Aorta (tissue), 5 donors: ENCODE data around the gene LUZP2. TPM values are rescaled to one million over a fixed set of nuclear protein-coding genes. Genes with fewer than 3 reads are reported as not detected.
A peak's percentile ranks its signal among the peaks of the same experiment; 100 is the strongest.
"Not testable (repeated sequence)": the region's sequence is repeated elsewhere in the genome, so short reads cannot be mapped to it uniquely, and the experiment has no call there.

Experiments used
- ATAC-seq: fragments of 200-7000 bp; cut with Tn5 transposase; one replicate; pipeline ENCODE4 v1.9.1; 2022; ENCODE audit warnings: moderate library complexity; ENCODE audit not compliant: low FRiP score
- DNase-seq, 2 donors: peaks; one replicate each; pipeline ENCODE4 v3.0.0-alpha.2; 2020
- H3K27ac ChIP-seq, 2 donors: one replicate each; pipeline ENCODE4 v1.5.1; 2013; ENCODE audit warnings: low read length in 2 of 2, mild to moderate bottlenecking in 2 of 2, moderate library complexity in 2 of 2, control low read depth in 1 of 2, inconsistent platforms in 1 of 2, low read depth in 1 of 2
- H3K27me3 ChIP-seq, 2 donors: one replicate each; pipeline ENCODE4 v1.6.1; 2013; ENCODE audit warnings: control low read depth in 1 of 2, low read length in 1 of 2, mild to moderate bottlenecking in 1 of 2, moderate library complexity in 1 of 2; ENCODE audit not compliant: insufficient read depth in 2 of 2, control insufficient read depth in 1 of 2
- H3K36me3 ChIP-seq, 2 donors: one replicate each; pipeline ENCODE4 v1.6.1; 2013; ENCODE audit warnings: control low read depth in 1 of 2, low read length in 1 of 2, mild to moderate bottlenecking in 1 of 2; ENCODE audit not compliant: insufficient read depth in 2 of 2, control insufficient read depth in 1 of 2
- H3K4me1 ChIP-seq, 2 donors: one replicate each; pipeline ENCODE4 v1.6.1; 2013; ENCODE audit warnings: low read length in 2 of 2, control low read depth in 1 of 2, mild to moderate bottlenecking in 1 of 2, moderate library complexity in 1 of 2; ENCODE audit not compliant: insufficient read depth in 2 of 2, control insufficient read depth in 1 of 2
- H3K4me3 ChIP-seq, 2 donors: one replicate each; pipeline ENCODE4 v1.5.1; 2013; ENCODE audit warnings: low read length in 2 of 2, control low read depth in 1 of 2, mild to moderate bottlenecking in 1 of 2
- H3K9me3 ChIP-seq: one replicate; pipeline ENCODE4 v1.6.1; 2013; ENCODE audit warnings: mild to moderate bottlenecking, low read length; ENCODE audit not compliant: control insufficient read depth
- WGBS, 2 donors: extraction: QIAGEN DNeasy Blood & Tissue Kit; methylation state at CpG; one replicate each; pipeline ENCODE4 v1.1.7; 2013; 5-methylcytosine and 5-hydroxymethylcytosine counted together
- intact Hi-C, 2 donors: fragments of 100-400 bp; cut with DNase I; formaldehyde crosslinking; loops; one replicate each; pipeline versions ENCODE4 v1.14.2 to v1.15.0; 2022
- polyA plus RNA-seq, 2 donors: library from polyadenylated mRNA; stranded (reverse); fragments of 200-250 nt; gene quantifications; one replicate each; pipeline ENCODE4 v1.2.3, GENCODE V29; 2013
- total RNA-seq, 2 donors: library from RNA; stranded (reverse); fragmentation: NEBNext Ultra II Directional; extraction: Animal tissue kit (Norgen Biotek cat#: 25700); gene quantifications; one replicate each; pipeline ENCODE4 v1.2.1, GENCODE V29; 2021
- donor health status: healthy with polysubstance abuse.
- donor health status: Bipolar disorder and iron deficiency.
- donor health status: DM: no; HTN: no; CAD: no.
- donor health status: DM: no; HTN: no; CAD: no.
- donor health status: DM: yes; HTN: yes; CAD: no.

The LUZP2 gene
- total and polyA plus RNA-seq, 4 donors = 0.15 to 0.50 TPM; not detected in 2

GRCh38 chr11:24886880-24887619 lies 390.2 kb downstream of the LUZP2 start:
- H3K4me3 ChIP-seq = no peak overlapping the region
- DNase-seq = no peak
- H3K36me3 ChIP-seq = no peaks in the 10 kb centered on the region
- no peak overlapping the region for H3K27ac ChIP-seq
- WGBS, 2 donors = 47 to 78% methylated on average over 4 of the region's 4 CpGs
- H3K27me3 ChIP-seq = no peaks in the 10 kb centered on the region
- intact Hi-C loops = no loop called here
- ATAC-seq = no peak
- no peaks in the 10 kb centered on the region for H3K4me1 ChIP-seq
- H3K9me3 ChIP-seq = no peaks in the 10 kb centered on the region

- Histone ChIP-seq H3K27me3 (no peaks in the 10 kb centered on the region), H3K27ac (no peak overlapping the region), H3K9me3 (no peaks in the 10 kb centered on the region), H3K36me3 (no peaks in the 10 kb centered on the region), H3K4me1 (no peaks in the 10 kb centered on the region), H3K4me3 (no peak overlapping the region)
- DNase-seq (no peak), ATAC-seq (no peak)
- WGBS, 2 donors = 73 to 74% methylated on average over 1 of the region's 1 CpG
- intact Hi-C loops = no loop called here
Observed at GRCh38 chr11:24890426-24890825, 393.6 kb downstream of the LUZP2 start.

- H3K27ac ChIP-seq, intact Hi-C loops, DNase-seq, H3K9me3 ChIP-seq, H3K27me3 ChIP-seq, H3K36me3 ChIP-seq, ATAC-seq, H3K4me1 ChIP-seq, H3K4me3 ChIP-seq: not testable (repeated sequence)
- 52 to 56% methylated on average over 4 of the region's 4 CpGs for WGBS, 2 donors
Observed at GRCh38 chr11:24891845-24892492, 395.1 kb downstream of the LUZP2 start.

GRCh38 chr11:24896118-24896835 lies 399.4 kb downstream of the LUZP2 start:
- Histone ChIP-seq H3K27me3 (no peaks in the 10 kb centered on the region), H3K4me1 (peaks cover 0 to 2% of the 10 kb centered on the region in 2 donors), H3K9me3 (peaks cover 2% of the 10 kb centered on the region), H3K4me3 (no peak overlapping the region), H3K27ac (no peak overlapping the region), H3K36me3 (no peaks in the 10 kb centered on the region)
- DNase-seq = peak in 1 of 2 donors; percentile 65
- peak; percentile 63 for ATAC-seq
- WGBS, 2 donors = 92 to 97% methylated on average over 28 to 32 of the region's 32 CpGs
- intact Hi-C loops = no loop called here

- intact Hi-C loops = no loop called here
- Histone ChIP-seq H3K9me3 (peaks cover 2% of the 10 kb centered on the region), H3K4me1 (peaks cover 0 to 2% of the 10 kb centered on the region in 2 donors), H3K4me3 (no peak overlapping the region), H3K27ac (no peak overlapping the region), H3K36me3 (no peaks in the 10 kb centered on the region), H3K27me3 (no peaks in the 10 kb centered on the region)
- WGBS, 2 donors = 26 to 43% methylated on average over 3 of the region's 3 CpGs
- ATAC-seq (no peak), DNase-seq (no peak)
Observed at GRCh38 chr11:24900514-24900913, 403.7 kb downstream of the LUZP2 start.

- no peak overlapping the region for H3K27ac ChIP-seq
- DNase-seq = no peak
- intact Hi-C loops = no loop called here
- ATAC-seq = no peak
- H3K36me3 ChIP-seq = no peaks in the 10 kb centered on the region
- peaks cover 2% of the 10 kb centered on the region for H3K9me3 ChIP-seq
- H3K4me1 ChIP-seq = peaks cover 0 to 2% of the 10 kb centered on the region in 2 donors
- WGBS, 2 donors = 43 to 70% methylated on average over 1 of the region's 1 CpG
- no peaks in the 10 kb centered on the region for H3K27me3 ChIP-seq
- H3K4me3 ChIP-seq = no peak overlapping the region
Observed at GRCh38 chr11:24900960-24901549, 404.2 kb downstream of the LUZP2 start.

- WGBS, 2 donors = 82 to 83% methylated on average over 2 of the region's 2 CpGs
- Histone ChIP-seq H3K4me1 (peaks cover 0 to 2% of the 10 kb centered on the region in 2 donors), H3K36me3 (no peaks in the 10 kb centered on the region), H3K27me3 (no peaks in the 10 kb centered on the region), H3K4me3 (no peak overlapping the region), H3K27ac (no peak overlapping the region), H3K9me3 (no peaks in the 10 kb centered on the region)
- ATAC-seq (no peak), DNase-seq (no peak)
- intact Hi-C loops = no loop called here
Observed at GRCh38 chr11:24903555-24903954, 406.7 kb downstream of the LUZP2 start.

- ATAC-seq (no peak), DNase-seq (no peak)
- intact Hi-C loops = no loop called here
- H3K4me1 ChIP-seq = no peaks in the 10 kb centered on the region
- WGBS, 2 donors = 20 to 36% methylated on average over 1 of the region's 1 CpG
- no peaks in the 10 kb centered on the region for H3K27me3 ChIP-seq
- H3K27ac ChIP-seq = no peak overlapping the region
- H3K4me3 ChIP-seq = no peak overlapping the region
- H3K36me3 ChIP-seq = no peaks in the 10 kb centered on the region
- no peaks in the 10 kb centered on the region for H3K9me3 ChIP-seq
Observed at GRCh38 chr11:24925091-24925490, 428.2 kb downstream of the LUZP2 start.
